A549 (cell line): ENCODE results near the gene MXD4. TPM values are rescaled to one million over a fixed set of nuclear protein-coding genes. Genes with fewer than 3 reads are reported as not detected.

Experiments
- ATAC-seq, 2 experiments: fragments of 200-7000 bp in 1 of 2; fragments of >200 bp in 1 of 2; cut with Nextera tagmentation in 1 of 2; cut with Tn5 transposase in 1 of 2; 3 replicates each; pipeline versions ENCODE4 v1.8.0 to v1.9.1; 2018 to 2020; ENCODE audit warnings: mild to moderate bottlenecking in 1 of 2, moderate library complexity in 1 of 2
- CTCF ChIA-PET: fragments of 300-600 bp; sonication (Branson Sonifier 250); formaldehyde crosslinking; extraction: SDS; loops from one replicate; lab custom pipeline; 2021; ENCODE audit warnings: antibody characterized with exemption, inconsistent platforms; lab: Yijun Ruan, JAX
- POLR2A ChIA-PET: fragments of 350-600 bp; formaldehyde crosslinking; extraction: SDS; loops from one replicate; lab custom pipeline; 2021; ENCODE audit warnings: antibody characterized with exemption, inconsistent platforms; lab: Yijun Ruan, JAX
- DNase-seq, 2 experiments: peaks; one replicate each; pipeline versions ENCODE4 v3.0.0 to v3.0.0-alpha.2; 2011 to 2016; ENCODE audit warnings: low read depth in 1 of 2, low spot score in 1 of 2
- FAIRE-seq: peaks from 2 replicates; lab custom pipeline; 2011; peaks lifted over from hg19 to GRCh38; lab: Jason Lieb, UNC
- H3K27ac ChIP-seq, 2 experiments: fragments of >200 bp; sonication (Bioruptor Twin); formaldehyde crosslinking; 3 replicates each; pipeline ENCODE4 v1.5.1; 2016 to 2017
- H3K4me1 ChIP-seq: fragments of >200 bp; sonication (Bioruptor Twin); formaldehyde crosslinking; 3 replicates; pipeline ENCODE4 v1.6.1; 2016
- H3K4me2 ChIP-seq: fragments of >200 bp; sonication (Bioruptor Twin); formaldehyde crosslinking; 3 replicates; pipeline ENCODE4 v1.6.1; 2016
- H3K4me3 ChIP-seq: fragments of >200 bp; sonication (Bioruptor Twin); formaldehyde crosslinking; 3 replicates; pipeline ENCODE4 v1.5.1; 2016
- H3K9me3 ChIP-seq: fragments of >200 bp; sonication (Bioruptor Twin); formaldehyde crosslinking; 3 replicates; pipeline ENCODE4 v1.6.1; 2016
- BCL3 ChIP-seq: fragments of >200 bp; sonication (Bioruptor Twin); formaldehyde crosslinking; IDR thresholded peaks from 3 replicates; pipeline ENCODE4 v1.6.1; 2016
- CEBPB ChIP-seq, 2 experiments: fragments of >200 bp in 1 of 2; sonication (Bioruptor Twin) in 1 of 2; formaldehyde crosslinking in 1 of 2; IDR thresholded peaks; 2 replicates each; pipeline ENCODE4 v1.6.1; 2012 to 2016
- CHD2 ChIP-seq: fragments of 150-350 bp; IDR thresholded peaks from 2 replicates; pipeline ENCODE4 v1.6.1; 2014; ENCODE audit warnings: low read length; ENCODE audit not compliant: partially characterized antibody
- EHF ChIP-seq: fragments of 250-450 bp; sonication (Bioruptor Pico); IDR thresholded peaks from 2 replicates; pipeline ENCODE4 v1.5.0; 2020; ENCODE audit warnings: mild to moderate bottlenecking
- EHMT2 ChIP-seq: fragments of 200-600 bp; sonication (generic); IDR thresholded peaks from 2 replicates; pipeline ENCODE4 v1.6.1; 2016; ENCODE audit warnings: antibody characterized with exemption, low read depth, mild to moderate bottlenecking, moderate library complexity
- ESRRA ChIP-seq: fragments of 150-350 bp; IDR thresholded peaks from 2 replicates; pipeline ENCODE4 v1.6.1; 2014; ENCODE audit warnings: mild to moderate bottlenecking, low read length, borderline replicate concordance
- FOSL2 ChIP-seq, 2 experiments: fragments of 450-650 bp in 1 of 2; fragments of >200 bp in 1 of 2; sonication (Bioruptor Twin) in 1 of 2; formaldehyde crosslinking; IDR thresholded peaks; 2 replicates each; pipeline versions ENCODE4 v1.5.0 to v1.6.1; 2016 to 2020; ENCODE audit warnings: mild to moderate bottlenecking in 1 of 2, moderate library complexity in 1 of 2
- FOXS1 ChIP-seq: fragments of 250-450 bp; sonication (Bioruptor Pico); IDR thresholded peaks from 2 replicates; pipeline ENCODE4 v1.5.0; 2020; ENCODE audit warnings: mild to moderate bottlenecking, moderate library complexity
- GATA3 ChIP-seq: IDR thresholded peaks from 2 replicates; pipeline ENCODE4 v1.6.1; 2012; ENCODE audit warnings: borderline replicate concordance
- HOXB13 ChIP-seq: fragments of 250-450 bp; sonication (Bioruptor Pico); IDR thresholded peaks from 2 replicates; pipeline ENCODE4 v1.5.0; 2020; ENCODE audit warnings: low read depth, mild to moderate bottlenecking, moderate library complexity
- JUN ChIP-seq, 2 experiments: fragments of >200 bp; sonication (Bioruptor Twin); formaldehyde crosslinking; IDR thresholded peaks; 2 replicates in 1 of 2; 3 replicates in 1 of 2; pipeline ENCODE4 v1.6.1; 2016 to 2017
- KDM5A ChIP-seq: fragments of 200-600 bp; sonication (generic); IDR thresholded peaks from 2 replicates; pipeline ENCODE4 v1.6.1; 2016; ENCODE audit warnings: antibody characterized with exemption, mild to moderate bottlenecking
- MAFK ChIP-seq: fragments of 450-650 bp; IDR thresholded peaks from 2 replicates; pipeline ENCODE4 v1.6.1; 2014; ENCODE audit not compliant: partially characterized antibody
- MAZ ChIP-seq: fragments of 150-350 bp; IDR thresholded peaks from 2 replicates; pipeline ENCODE4 v1.6.1; 2014; ENCODE audit warnings: antibody characterized with exemption, low read depth, low read length, borderline replicate concordance
- MYC ChIP-seq: IDR thresholded peaks from 2 replicates; pipeline ENCODE4 v1.6.1; 2012; ENCODE audit warnings: mild to moderate bottlenecking, inconsistent platforms, low read length, improper control_type of control experiment, borderline replicate concordance
- NFE2L2 ChIP-seq: fragments of 150-350 bp; conservative IDR thresholded peaks from 2 replicates; pipeline ENCODE4 v1.6.1; 2014; ENCODE audit warnings: low read length
- NPAS2 ChIP-seq: fragments of 250-450 bp; sonication (Bioruptor Pico); IDR thresholded peaks from 2 replicates; pipeline ENCODE4 v1.8.0; 2022; ENCODE audit warnings: mild to moderate bottlenecking, moderate library complexity, borderline replicate concordance
- NR3C1 ChIP-seq: fragments of >200 bp; sonication (Bioruptor Twin); formaldehyde crosslinking; IDR thresholded peaks from 3 replicates; pipeline ENCODE4 v1.6.1; 2017
- PHF8 ChIP-seq: fragments of 200-600 bp; sonication (generic); IDR thresholded peaks from 2 replicates; pipeline ENCODE4 v1.6.1; 2016; ENCODE audit warnings: low read depth, mild to moderate bottlenecking, antibody characterized with exemption, moderate library complexity, borderline replicate concordance
- POLR2A ChIP-seq: IDR thresholded peaks from 2 replicates; pipeline ENCODE4 v1.6.1; 2012; ENCODE audit warnings: mild to moderate bottlenecking, low read length
- RARB ChIP-seq: fragments of 250-450 bp; sonication (Bioruptor Pico); IDR thresholded peaks from 2 replicates; pipeline ENCODE4 v1.8.0; 2021; ENCODE audit warnings: mild to moderate bottlenecking, moderate library complexity
- RFX5 ChIP-seq: fragments of 450-650 bp; IDR thresholded peaks from 2 replicates; pipeline ENCODE4 v1.7.1; 2014; ENCODE audit warnings: antibody characterized with exemption, mild to moderate bottlenecking, moderate library complexity
- RNF2 ChIP-seq: fragments of 200-600 bp; sonication (generic); IDR thresholded peaks from 2 replicates; pipeline ENCODE4 v1.6.1; 2016; ENCODE audit warnings: low read depth, mild to moderate bottlenecking, antibody characterized with exemption, moderate library complexity, borderline replicate concordance
- SREBF2 ChIP-seq: fragments of 450-650 bp; IDR thresholded peaks from 2 replicates; pipeline ENCODE4 v1.6.1; 2014; ENCODE audit warnings: mild to moderate bottlenecking, moderate library complexity
- TFCP2L1 ChIP-seq: fragments of 250-450 bp; sonication (Bioruptor Pico); IDR thresholded peaks from 2 replicates; pipeline ENCODE4 v1.5.0; 2021; ENCODE audit warnings: mild to moderate bottlenecking
- USF2 ChIP-seq: fragments of 450-650 bp; IDR thresholded peaks from 2 replicates; pipeline ENCODE4 v1.6.1; 2014; ENCODE audit warnings: antibody characterized with exemption
- ZNF302 ChIP-seq: fragments of 250-450 bp; sonication (Bioruptor Pico); IDR thresholded peaks from 2 replicates; pipeline ENCODE4 v1.9.0; 2021; ENCODE audit warnings: inconsistent platforms, mild to moderate bottlenecking, moderate library complexity
- WGBS: methylation state at CpG from one replicate; pipeline ENCODE4 v1.1.6; 2017; ENCODE audit errors: missing lambda C conversion rate; 5-methylcytosine and 5-hydroxymethylcytosine counted together
- polyA plus RNA-seq, 4 experiments: library from polyadenylated mRNA; depleted of rRNA in 3 of 4; stranded (reverse); fragments of >200 nt; fragmentation: RNase III in 1 of 4; extraction: RNeasy Plus Mini Kit Qiagen cat#74134 plus additional on column Dnase treatment in 1 of 4; gene quantifications; 2 replicates in 3 of 4; 3 replicates in 1 of 4; pipeline ENCODE4 v1.2.3, GENCODE V29; 2011 to 2017
- TF ChIP-seq, protein P1 (sequence below): fragments of 150-350 bp; IDR thresholded peaks from 2 replicates; pipeline ENCODE4 v1.6.1; 2014; ENCODE audit warnings: low read depth, mild to moderate bottlenecking, low read length

The MXD4 gene
- polyA plus RNA-seq, 2 of the 4 experiments (the other 2 are of a cell fraction), result 10.8 to 18.5 TPM

DNA sequence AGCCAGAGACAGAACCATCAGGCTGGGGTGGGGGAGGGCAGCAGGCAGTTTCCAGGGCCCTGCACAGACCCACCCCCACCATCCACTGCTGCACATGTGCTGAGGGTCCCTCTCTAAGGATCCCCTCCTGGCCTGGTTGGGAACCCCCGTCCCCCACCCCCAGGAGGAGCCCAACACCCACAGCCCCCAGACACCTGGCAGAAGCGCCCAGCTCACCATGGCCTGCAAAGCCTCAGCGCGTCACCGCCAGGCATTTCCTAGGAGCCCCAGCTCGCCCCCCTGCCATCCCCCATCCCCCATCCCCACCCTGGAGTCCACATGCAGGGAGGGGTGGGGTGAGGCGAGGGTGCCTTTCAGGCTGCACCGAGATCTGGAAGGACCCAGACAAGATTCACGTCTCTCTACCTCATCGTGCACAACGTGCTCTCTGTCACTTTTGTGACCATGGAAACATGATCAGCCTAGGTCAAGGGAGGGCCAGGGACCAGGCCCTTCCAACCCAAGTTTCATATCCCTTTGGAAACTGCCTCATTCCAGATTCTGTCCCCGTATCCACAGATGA, 9.3 kb downstream of the MXD4 start:
- no peak for DNase-seq

GRCh38 chr4:2251795-2252529, 9.9 kb downstream of the MXD4 start:
- FAIRE-seq, result no peak
- ChIA-PET CTCF (no interaction called here), POLR2A (interaction anchor here (1.2 to 1.4 kb wide), 1 partner anchor 10 kb away, joined by 4 read pairs; the partner anchor contains the start of gene MXD4)

More for the DNA sequence above, 9.3 kb downstream of the MXD4 start:
- no peak for TF ChIP-seq NPAS2
- no peak for TF ChIP-seq GATA3
- TF ChIP-seq TFCP2L1 (CRISPR knock-in tag), result no peak
- TF ChIP-seq KDM5A, result no peak
- TF ChIP-seq FOXS1, result no peak
- TF ChIP-seq CEBPB (IDR thresholded peaks at IDR 0.05), result no peak
- FAIRE-seq (no peak), ATAC-seq (no peak)
- WGBS, result 91% methylated on average over 5 of the region's 12 CpGs
- Histone ChIP-seq H3K9me3 (no peaks in the 10 kb centered on the region), H3K4me2 (no peak overlapping the region), H3K4me3 (no peak overlapping the region), H3K4me1 (no peaks in the 10 kb centered on the region), H3K27ac (no peak overlapping the region)
- ChIA-PET CTCF (no interaction called here), POLR2A (interaction anchor here (1.4 kb wide), 1 partner anchor 10 kb away, joined by 4 read pairs; the partner anchor contains the start of gene MXD4)

GRCh38 chr4:2251073-2251794, 10.7 kb downstream of the MXD4 start:
- ChIA-PET CTCF (interaction anchor here (2.2 kb wide), 1 partner anchor 31 kb away, joined by 6 read pairs; no protein-coding TSS in a partner anchor), POLR2A (interaction anchor here (1.2 kb wide), 1 partner anchor 11 kb away, joined by 4 read pairs; the partner anchor contains the start of gene MXD4)
- FAIRE-seq (no peak), ATAC-seq (no peak), DNase-seq (no peak)
- TF ChIP-seq MYC, result no peak
- no peak for TF ChIP-seq USF2
- no peak for TF ChIP-seq GATA3
- TF ChIP-seq ESRRA, result no peak
- TF ChIP-seq EHF (CRISPR knock-in tag), result no peak
- no peak for TF ChIP-seq MAFK
- no peak for TF ChIP-seq NR3C1
- TF ChIP-seq SREBF2, result no peak
- TF ChIP-seq KDM5A, result no peak
- TF ChIP-seq NFE2L2, result no peak
- no peak for TF ChIP-seq RFX5
- TF ChIP-seq, protein P1, sequence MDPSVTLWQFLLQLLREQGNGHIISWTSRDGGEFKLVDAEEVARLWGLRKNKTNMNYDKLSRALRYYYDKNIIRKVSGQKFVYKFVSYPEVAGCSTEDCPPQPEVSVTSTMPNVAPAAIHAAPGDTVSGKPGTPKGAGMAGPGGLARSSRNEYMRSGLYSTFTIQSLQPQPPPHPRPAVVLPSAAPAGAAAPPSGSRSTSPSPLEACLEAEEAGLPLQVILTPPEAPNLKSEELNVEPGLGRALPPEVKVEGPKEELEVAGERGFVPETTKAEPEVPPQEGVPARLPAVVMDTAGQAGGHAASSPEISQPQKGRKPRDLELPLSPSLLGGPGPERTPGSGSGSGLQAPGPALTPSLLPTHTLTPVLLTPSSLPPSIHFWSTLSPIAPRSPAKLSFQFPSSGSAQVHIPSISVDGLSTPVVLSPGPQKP, result no peak
- no peak for TF ChIP-seq MAZ
- no peak for TF ChIP-seq JUN (IDR thresholded peaks at IDR 0.05)
- TF ChIP-seq ZNF302 (CRISPR knock-in tag), result no peak
- no peak for TF ChIP-seq RARB (CRISPR knock-in tag)
- TF ChIP-seq BCL3, result no peak
- TF ChIP-seq PHF8, result no peak
- TF ChIP-seq TFCP2L1 (CRISPR knock-in tag), result no peak
- no peaks in the 10 kb centered on the region for H3K9me3 ChIP-seq
- WGBS, result 97% methylated on average over 6 of the region's 25 CpGs
- no peak overlapping the region for H3K27ac ChIP-seq
- no peak overlapping the region for H3K4me3 ChIP-seq
- H3K4me2 ChIP-seq, result no peak overlapping the region
- no peaks in the 10 kb centered on the region for H3K4me1 ChIP-seq

More at GRCh38 chr4:2251795-2252529, 9.9 kb downstream of the MXD4 start:
- H3K27ac ChIP-seq, result no peak overlapping the region
- DNase-seq (no peak), ATAC-seq (no peak)
- H3K9me3 ChIP-seq, result no peaks in the 10 kb centered on the region
- H3K4me1 ChIP-seq, result no peaks in the 10 kb centered on the region
- no peak overlapping the region for H3K4me3 ChIP-seq
- WGBS, result 95% methylated on average over 9 of the region's 16 CpGs
- TF ChIP-seq FOSL2 (IDR thresholded peaks at IDR 0.05) (no peak), FOSL2 (CRISPR knock-in tag; IDR thresholded peaks at IDR 0.05) (no peak), CHD2 (no peak), POLR2A (no peak), HOXB13 (no peak), MYC (no peak), ESRRA (no peak), NPAS2 (no peak), TFCP2L1 (CRISPR knock-in tag) (no peak), NFE2L2 (no peak), EHMT2 (no peak), RNF2 (no peak)
- H3K4me2 ChIP-seq, result no peak overlapping the region
